Right forelimb (tissue), 1 donor: Measurements from ENCODE around the gene STUB1.
"Not testable (repeated sequence)": the region's sequence is repeated elsewhere in the genome, so short reads cannot be mapped to it uniquely, and the experiment has no call there.

Source experiments
- DNase-seq: peaks from one replicate; pipeline ENCODE4 v3.0.0-alpha.2; 2018

STUB1 gene

DNA sequence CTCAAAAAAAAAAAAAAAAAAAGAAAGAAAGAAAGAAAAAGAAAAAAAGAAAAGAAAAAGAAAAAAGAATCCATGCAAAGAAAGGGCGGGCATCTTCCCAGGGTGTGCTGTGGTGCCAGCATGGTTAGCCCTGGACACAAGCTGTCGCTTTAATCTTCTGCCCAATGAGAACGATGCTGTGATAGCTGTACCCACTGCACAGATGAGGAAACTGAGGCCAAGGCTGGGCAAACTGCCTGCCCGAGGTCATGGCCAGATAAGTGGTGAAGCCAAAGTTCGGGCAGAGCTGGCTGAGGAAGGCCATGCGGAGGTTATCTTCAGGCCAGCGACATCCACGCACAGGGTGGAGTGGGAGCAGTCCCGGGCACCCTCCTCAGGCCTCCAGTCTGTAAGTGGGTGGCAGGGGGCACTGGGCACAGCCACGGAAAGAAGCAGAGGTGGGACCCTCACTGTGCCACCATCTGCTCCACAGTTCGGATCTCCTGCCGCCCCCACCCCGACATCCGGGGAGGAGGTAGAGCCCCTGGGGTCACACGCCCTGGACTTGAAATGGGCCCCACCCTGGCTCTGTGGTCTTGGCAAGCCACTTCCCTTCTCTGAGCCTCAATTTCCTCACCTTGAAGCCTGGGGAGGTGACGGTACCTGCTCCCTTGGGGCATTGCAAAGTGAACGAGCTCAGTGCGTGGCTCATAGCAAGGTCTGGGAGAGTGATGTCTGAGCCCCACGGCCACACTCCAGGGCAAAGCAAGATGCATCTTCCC lies 18.9 kb downstream of the STUB1 start:
- DNase-seq = no peak

DNA sequence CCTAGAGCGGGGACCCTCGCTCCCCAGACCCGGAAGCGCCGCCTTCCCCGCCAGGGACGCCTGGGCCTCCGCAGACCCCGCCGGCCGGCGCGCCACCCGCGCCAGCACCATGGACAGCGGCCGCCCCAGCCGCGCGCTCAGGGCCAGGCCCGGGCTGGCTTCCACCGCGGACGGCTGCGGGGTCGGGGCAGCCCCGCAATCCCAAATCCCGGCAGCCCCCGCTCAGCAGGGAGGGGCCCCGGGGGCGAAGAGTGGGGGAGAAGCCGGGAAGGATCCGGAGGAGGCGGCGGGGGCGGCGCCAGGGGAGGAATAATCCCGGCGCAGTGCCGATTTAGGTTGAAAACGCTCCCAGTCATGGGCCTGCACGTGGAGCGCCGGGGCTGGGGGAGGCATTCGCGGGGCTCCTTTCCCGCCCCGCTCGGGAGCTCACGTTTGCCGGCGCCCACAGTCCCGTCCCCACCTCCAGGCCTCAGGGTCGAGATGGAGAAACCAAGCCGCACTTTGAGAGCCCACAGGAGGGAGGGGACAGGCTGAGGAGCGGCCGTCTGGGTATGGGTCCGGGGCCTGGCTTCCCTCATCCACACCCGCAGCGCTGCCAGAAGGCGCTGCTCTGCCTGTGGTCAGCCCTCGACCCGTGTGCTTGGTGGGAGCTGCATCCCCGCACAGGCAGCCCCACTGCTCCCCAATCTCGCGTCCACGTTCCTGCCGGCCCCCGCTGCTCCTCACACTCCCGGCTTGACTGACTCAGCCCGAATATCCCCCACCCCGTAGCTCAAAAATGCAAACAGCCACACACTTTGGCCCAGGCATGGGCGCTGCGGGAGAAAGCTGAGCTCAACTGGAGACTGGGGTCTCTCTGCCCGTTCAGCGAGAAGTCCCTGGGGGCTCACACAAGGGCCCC lies 20.7 kb downstream of the STUB1 start:
- DNase-seq = no peak

DNA sequence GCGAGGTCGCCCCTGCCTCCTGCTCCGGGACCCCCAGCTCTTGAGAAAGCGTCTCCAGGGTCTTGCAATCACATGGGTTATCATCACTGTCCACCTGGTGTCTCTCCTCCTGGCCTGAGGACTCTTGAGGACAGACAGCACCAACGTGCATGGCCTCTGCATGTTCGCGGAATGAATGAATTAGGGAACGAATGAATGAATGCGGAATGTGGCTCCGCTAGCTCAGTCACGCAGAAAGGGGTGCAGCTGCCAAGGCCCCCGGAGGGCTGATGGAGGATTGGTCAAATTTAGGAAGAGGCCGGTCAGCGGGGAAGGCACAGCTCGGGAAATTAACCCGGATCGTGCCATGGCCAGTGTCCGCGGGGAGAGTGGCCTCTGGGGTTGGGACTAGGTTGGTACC lies 22.1 kb downstream of the STUB1 start:
- DNase-seq = no peak

DNA sequence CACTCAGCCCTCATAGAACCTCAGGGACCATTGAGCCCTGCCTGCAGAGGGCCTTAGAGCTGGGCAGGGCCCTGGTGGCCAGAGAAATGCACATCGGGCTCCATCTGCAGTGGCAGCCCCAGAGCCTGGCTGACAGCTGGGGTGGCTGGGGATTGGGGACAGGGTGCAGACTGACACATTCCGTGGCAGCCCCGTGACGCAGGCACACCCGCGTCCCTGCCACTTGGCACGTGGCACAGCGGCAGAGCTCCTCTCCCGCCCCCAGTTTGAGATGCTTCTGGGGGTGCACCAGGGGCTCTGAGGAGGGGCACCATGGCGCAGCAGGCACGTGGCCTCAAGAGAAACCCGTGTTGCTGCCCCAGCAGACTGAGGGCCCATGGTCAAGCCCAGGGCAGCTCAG lies 23.2 kb downstream of the STUB1 start:
- no peak for DNase-seq

DNA sequence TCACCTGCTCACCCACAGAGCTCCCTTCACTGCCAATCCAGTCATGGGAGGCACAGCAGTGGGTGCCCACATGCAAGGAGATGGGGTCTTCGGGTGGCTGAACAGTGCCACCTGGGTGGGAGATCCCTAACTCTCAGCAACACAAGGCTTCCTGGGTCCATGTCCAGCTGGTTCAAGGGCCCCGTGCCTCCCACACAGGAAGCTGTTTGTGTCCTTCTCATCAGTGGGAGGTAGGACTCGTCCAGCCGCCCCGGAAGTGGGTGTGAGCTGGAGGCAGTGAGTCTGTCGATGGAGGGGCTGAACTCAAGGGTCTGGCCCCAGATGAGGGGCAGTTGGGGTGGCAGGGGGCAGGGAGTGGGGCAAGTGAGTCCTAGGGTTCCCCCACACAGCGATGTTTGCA lies 23.8 kb downstream of the STUB1 start:
- DNase-seq = no peak

DNA sequence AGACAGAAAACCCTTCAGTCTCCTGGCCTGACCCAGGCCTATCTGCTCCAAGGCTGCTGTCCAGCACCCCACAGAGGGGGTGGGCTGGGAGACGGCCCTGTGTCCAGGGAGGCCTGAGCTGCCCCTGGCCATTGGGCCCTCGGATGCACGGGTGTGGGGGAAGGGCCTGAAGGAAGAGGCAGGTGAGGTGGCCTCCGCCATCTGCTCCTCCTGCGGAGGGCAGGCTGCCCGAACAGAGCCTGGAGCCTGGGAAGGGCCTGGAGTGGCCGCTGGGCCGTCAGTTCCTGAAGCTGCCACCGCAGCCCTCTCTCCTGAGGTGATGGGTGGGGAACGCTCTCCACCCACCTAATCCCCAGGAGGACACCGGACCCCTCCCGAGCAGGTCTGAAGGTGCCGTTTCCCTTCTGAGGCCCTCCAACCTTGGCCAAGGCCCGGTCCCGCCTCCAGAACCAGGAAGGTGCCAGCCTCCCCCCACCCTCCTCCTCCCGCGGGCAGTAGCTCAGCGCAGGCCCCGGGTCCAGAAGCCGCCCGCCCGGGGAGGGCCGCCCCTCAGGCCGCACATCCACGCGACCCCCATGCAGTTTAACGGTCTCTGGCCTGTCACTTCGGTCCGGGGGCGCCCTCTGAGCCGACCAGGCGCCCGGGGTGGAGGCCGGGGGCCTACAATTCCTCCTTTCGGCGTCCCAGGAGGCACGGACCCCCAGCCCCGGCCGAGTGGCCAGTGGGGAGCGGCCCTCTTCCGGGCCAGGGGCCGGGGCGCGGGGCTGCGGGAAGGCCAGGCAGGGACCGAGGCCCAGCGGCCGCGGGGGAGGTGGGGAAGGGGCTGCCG lies 24.6 kb downstream of the STUB1 start:
- DNase-seq = no peak

DNA sequence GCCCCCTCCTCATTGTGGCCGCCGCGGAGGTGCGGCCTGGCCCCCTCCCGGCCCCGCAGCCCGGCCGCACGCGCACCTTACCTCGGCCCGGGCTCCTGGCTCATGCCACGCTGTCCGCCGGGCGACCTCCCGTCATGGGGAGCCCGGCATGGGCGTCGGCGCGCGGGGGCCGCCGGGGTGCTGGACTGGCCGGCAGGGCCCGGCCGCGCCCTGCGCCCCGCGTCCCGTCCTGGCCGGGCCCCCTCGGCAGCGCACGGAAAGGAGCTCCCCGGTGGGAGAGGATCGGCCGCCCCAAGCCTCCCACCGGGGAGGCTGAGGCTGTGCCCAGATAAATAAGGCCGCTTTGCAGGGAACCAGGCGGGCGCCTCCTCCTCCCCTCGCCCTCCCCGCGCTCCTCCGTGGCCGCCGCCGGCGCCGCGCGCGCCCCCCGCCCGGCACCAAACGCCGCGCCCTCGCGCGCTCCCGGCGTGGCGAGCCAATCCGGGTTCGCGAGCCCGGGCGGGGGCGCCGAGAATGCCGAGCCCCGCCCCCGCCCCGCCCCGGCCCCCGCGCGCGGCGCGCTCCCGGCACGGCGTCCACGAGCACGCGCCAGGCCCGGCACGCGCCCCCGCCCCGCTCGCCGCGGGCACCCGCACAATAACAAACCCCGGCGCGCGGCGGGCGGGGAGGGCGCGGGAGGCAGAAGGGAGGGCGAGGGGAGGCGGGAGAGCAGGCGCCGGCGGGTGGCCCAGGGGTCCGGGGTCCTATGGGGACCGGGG lies 25.4 kb downstream of the STUB1 start, which contains the start of gene FBXL16:
Gene FBXL16, minus strand, starts transcription at position 371 of the 758 bp plus-strand sequence. CDS start 8,396 bp downstream, outside the sequence.
- DNase-seq = no peak

DNA sequence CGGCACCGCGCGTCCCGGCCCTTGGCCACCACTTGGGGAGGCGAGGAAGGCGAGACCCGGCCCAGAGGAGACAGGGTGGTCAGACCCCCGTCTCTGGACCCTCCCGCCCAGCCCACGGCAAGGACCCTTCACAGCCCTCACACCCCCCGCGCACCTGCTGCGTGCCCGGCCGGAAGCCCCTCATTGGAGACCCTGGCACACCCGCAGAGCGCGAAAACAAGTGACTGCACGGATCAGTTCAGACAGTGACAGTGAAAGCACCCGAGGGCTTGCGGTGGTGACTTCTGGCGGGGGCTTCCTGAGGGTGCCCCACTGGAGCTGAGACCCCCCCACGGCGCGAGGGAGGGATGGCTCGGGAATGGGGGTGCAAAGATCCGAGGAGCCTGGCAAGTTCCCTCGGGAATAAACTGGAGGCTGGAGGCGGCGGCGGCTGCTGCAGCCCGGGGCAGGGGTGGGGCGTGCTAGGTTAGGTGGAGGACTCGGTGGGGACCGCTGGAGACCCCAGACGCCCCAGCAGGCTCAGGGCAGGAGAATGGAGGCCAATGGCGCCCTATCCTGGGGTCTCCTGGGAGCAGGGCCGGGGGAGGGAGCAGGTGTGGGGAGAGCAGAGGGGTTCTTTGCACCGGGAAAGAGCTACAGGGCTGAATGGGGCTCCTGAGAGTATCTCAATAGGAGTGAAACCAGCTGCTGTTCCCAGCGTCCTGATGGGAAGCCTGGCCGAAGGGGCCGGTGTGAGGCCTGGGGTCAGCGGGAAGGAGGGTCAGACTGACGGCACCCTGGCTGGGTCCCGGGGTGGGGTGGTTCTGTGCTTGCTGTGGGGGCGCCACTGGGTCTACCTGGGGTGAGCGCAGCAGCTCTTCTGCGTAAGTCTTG lies 26.2 kb downstream of the STUB1 start:
- no peak for DNase-seq

DNA sequence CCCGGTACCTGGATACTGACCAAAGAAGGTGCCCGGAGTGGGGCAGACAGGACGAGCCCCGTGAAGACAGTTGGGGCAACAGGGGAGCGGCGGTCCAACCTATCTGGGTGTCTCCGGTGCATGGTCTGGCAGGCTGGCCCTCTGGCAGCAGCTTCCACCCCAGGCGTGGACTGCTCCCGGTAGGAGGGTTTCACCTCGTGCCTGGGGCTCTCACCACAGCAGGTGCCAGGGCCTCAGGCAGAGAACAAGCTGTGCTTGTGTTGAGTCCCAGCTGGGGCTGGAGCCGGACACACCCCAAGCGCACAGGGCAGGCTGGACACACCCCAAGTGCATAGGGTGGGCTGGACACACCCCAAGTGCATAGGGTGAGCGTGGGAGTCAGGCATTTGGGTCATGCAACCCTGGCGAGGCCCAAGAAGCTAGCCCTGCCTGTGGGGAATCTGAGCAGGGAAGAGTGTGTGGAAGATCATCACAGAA lies 26.9 kb downstream of the STUB1 start:
- DNase-seq = no peak

DNA sequence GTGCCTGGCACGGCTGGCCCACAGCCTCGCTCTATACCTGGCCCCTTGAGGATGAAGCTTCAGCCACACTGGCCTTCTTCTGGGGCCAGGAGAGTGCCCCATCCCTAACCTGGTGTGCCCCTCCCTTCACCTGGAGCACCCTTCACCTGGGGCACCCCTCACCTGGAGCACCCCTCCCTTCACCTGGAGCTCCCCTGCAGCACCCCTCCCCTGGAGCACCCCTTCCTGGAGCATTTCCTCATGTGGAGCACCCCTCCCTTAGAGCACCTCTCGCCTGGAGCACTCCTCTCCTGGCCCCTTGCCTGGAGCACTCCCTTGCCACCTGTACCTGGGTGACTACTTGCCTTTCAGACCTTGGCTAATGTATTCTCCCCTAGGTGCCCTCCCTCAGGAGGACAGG lies 27.8 kb downstream of the STUB1 start:
- no peak for DNase-seq

DNA sequence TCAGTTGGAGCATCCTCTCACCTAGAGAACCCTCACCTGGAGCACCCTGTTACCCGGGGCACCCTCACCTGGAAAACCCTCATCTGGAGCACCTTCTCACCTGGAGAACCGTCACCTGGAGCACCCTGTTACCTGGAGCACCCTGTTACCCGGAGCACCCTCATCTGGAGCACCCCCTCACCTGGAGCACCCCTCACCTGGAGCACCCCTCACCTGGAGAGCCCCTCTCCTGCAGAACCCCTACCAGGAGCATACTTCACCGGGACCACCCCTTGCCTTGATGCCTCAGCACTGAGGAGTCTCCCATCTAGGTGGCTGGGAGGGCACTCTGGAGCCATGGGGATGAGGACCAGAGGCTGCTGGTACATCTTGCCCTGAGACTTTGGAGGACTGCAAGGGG lies 28.7 kb downstream of the STUB1 start:
- DNase-seq = no peak

DNA sequence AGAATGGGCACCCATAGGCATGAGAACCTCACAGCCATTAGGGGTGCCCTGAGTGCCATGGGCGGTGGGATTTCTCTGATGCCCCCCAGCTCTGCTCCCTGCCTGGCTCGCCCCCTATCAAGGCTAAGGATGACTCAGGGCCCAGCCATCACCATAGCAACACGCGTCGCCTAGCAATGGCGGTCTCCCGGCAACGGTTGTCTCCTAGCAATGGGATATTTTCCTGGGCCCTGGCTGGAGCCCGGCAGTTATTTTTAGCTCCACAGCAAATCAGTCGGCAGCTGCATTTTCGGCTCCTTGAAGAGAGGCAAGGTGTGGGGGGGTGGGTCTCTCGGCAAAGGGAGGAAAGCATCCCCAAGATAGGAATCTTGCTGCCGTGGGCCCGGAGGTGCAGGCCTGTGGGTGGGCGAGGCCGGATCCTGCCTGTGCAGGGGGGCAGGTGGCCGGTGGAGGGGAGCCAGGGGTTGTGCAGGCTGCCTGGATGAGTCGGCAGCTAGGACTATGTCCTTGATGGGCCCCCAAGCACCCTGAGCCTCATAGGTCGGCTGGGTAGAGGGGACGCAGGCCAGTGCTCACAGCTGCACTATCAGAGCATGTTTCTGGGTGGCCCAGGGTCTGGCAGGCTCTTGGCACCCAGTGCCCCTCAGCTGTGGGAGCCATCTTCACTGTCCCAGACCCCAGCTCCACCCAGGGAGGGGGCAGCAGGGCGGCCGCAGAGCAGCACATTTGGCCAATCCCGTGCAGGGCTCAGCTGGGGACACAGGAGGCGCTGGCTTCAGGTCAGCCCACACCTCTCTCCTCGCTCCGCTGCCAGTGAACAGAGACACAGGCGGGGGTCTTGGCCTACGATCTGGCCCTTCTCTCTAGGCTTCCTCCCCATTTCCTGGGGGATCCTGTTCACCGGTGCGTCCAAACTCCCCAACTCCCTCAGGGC lies 29.6 kb downstream of the STUB1 start:
- no peak for DNase-seq

DNA sequence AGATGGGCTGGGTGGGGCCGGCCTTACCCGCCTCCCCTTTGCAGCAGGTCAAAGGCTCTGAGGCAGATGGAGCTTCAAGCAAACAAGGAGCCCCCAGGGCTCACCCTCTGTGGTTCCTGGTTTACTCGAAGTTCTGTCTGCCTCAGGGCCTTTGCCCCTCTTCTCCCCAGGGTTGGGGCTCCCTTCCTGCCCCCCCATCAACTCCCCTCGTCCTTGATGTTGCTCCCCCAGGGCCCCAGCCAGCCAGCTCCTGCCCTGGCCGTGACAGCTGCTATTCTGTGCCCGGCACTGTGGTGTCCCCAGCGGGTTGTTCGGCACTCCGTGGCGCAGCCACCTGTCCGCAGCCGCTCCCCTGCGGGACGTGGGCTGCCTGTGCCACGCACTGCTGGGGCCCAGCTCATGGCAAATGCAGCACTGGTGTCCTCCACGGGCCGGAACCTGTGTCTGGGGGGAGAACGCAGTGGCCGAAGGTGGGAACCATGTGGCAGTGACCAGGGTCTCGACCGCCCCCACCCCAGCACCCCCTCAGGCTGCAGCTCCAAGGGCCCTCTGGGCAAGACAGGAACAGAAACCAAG lies 30.4 kb downstream of the STUB1 start:
- DNase-seq = no peak

DNA sequence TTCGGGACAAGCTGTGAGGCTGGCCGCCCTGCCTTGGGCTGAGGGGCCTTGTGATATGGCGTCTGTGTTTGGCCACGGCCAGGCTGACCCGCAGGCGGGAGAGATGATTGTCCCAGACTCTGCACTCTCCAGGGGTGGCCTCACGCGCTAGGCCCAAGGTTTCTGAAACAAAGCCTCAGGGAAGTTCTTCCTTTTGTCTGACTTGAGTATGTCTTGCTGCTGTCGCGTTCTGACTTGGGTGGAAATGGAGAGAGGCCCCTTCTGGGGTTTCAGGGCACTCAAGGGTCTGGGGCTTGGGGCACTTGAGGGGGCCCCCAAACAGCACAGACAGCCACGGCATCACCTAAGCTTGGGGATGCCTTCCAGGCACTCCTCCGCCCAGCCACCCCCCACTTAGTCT lies 30.9 kb downstream of the STUB1 start:
- DNase-seq = no peak

DNA sequence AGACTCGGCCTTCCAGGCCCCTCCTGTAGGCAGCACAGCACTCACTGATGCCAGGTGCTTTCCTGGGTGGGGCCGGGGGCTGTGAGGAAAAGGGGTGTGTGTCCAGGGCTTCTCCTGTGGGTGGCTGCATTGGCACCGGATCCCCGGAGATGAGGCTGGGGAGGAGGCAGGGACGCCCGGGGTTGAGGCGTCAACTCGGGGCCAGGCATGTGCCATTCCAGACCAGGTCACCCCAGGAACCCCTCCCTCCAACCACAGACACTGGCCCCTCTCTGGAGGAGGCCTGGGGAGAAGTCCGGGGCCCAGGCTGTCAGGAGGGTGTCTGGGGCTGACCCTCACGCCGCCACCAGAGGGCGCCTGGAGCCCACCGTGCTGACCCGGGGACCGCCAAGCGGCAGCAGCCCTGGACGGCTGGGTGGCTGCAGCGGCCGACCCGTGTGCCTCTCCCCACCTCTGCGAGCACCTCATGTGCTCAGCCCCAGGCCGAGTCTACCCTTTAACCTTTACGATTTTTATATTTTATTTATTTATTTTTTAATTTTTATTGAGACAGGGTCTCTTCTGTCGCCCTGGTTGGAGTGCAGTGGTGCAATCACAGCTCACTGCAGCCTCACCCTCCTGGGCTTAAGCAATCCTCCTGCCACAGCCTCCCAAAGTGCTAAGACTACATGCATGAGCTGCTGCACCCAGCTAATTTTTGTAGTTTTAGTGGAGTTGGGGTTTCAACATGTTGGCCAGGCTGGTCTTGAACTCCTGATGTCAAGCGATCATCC lies 31.5 kb downstream of the STUB1 start:
- peak; percentile 87 for DNase-seq

DNA sequence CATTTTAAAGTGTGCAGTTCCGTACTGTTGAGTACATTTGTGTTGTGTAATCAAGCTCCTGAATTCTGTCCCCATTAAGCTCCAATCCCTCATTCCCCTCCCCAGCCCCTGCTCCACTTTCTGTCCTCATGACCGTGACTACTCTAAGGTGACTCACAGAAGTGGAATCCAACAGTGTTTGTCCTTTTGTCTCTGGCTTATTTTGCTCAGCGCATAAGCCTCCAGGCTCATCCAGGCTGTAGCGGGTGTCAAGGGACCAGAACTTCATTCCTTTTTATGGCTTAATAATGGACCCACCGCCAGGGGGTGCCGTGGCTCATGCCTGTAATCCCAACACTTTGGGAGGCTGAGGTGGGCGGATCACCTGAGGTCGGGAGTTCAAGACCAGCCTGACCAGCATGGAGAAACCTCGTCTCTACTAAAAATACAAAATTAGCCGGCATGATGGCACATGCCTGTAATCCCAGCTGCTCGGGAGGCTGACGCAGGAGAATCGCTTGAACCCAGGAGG lies 32.6 kb downstream of the STUB1 start:
- DNase-seq = not testable (repeated sequence)

DNA sequence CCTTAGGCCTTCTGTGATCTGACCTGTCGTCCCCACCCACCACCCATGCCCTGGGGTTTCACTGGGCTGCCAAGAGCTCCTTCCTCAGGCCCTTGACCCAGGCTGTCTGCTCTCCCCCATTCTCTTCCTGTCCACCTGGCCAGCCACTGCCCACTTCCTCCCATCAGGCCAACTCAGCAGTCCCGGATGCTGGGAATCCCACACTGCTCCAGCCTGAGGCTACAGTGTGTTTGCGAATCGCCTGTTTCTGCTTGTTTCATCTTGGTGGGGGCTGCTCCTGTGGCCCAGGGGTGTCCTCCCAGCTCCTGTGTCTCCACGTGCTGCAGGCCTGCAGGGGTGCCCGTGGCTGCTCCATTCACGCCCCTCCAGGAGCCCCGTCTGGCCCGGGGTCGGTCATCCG lies 33.9 kb downstream of the STUB1 start:
- no peak for DNase-seq
